ENCODE measurements around the gene CLPTM1. TPM values are rescaled to one million over a fixed set of nuclear protein-coding genes. Genes with fewer than 3 reads are reported as not detected.

CLPTM1 gene
- total RNA-seq, 2 donors from 2014 or later: 98.6 to 165 TPM

GRCh38 chr19:45011959-45012358 is 56.8 kb downstream of the CLPTM1 start:
- H3K27ac ChIP-seq: no peak overlapping the region
- H3K27me3 ChIP-seq: no peaks in the 10 kb centered on the region
- H3K9ac ChIP-seq (ENCODE audit: low read depth in 2 of 2, low read length in 2 of 2): no peak overlapping the region
- no peaks in the 10 kb centered on the region for H3K36me3 ChIP-seq
- DNase-seq: no peak
- no peaks in the 10 kb centered on the region for H3K4me1 ChIP-seq
- H3K9me3 ChIP-seq: no peaks in the 10 kb centered on the region
- no peak for TF ChIP-seq CTCF (IDR thresholded peaks at IDR 0.05)
- H3K4me3 ChIP-seq: no peak overlapping the region
- intact Hi-C loops (cut with DNase I): no loop called here

- peak overlapping the region; percentile 25 for H3K27ac ChIP-seq
- peak overlapping the region in 1 of 2 donors; percentile 35 for H3K9ac ChIP-seq (ENCODE audit: low read depth in 2 of 2, low read length in 2 of 2)
- intact Hi-C loops (cut with DNase I): no loop called here
Measured at GRCh38 chr19:45016388-45017314, 61.5 kb downstream of the CLPTM1 start.

GRCh38 chr19:45019187-45019586 is 64.0 kb downstream of the CLPTM1 start:
- no peak overlapping the region for H3K4me3 ChIP-seq
- no peaks in the 10 kb centered on the region for H3K27me3 ChIP-seq
- H3K9ac ChIP-seq (ENCODE audit: low read depth in 2 of 2, low read length in 2 of 2): no peak overlapping the region
- H3K4me1 ChIP-seq: no peaks in the 10 kb centered on the region
- no peaks in the 10 kb centered on the region for H3K9me3 ChIP-seq
- TF ChIP-seq CTCF (IDR thresholded peaks at IDR 0.05): no peak
- no peak for DNase-seq
- H3K27ac ChIP-seq: no peak overlapping the region
- no peaks in the 10 kb centered on the region for H3K36me3 ChIP-seq
- intact Hi-C loops (cut with DNase I): no loop called here

More at GRCh38 chr19:45016388-45017314, 61.5 kb downstream of the CLPTM1 start:
- H3K9me3 ChIP-seq: no peaks in the 10 kb centered on the region
- H3K36me3 ChIP-seq: no peaks in the 10 kb centered on the region
- DNase-seq: peak; percentile 76
- peak; percentile 47 for TF ChIP-seq CTCF (IDR thresholded peaks at IDR 0.05)
- no peaks in the 10 kb centered on the region for H3K4me1 ChIP-seq
- H3K27me3 ChIP-seq: no peaks in the 10 kb centered on the region
- no peak overlapping the region for H3K4me3 ChIP-seq

- H3K27me3 ChIP-seq: no peaks in the 10 kb centered on the region
- H3K4me3 ChIP-seq: no peak overlapping the region
- no peak for TF ChIP-seq CTCF (IDR thresholded peaks at IDR 0.05)
- no peak overlapping the region for H3K27ac ChIP-seq
- no peak for DNase-seq
- H3K9me3 ChIP-seq: no peaks in the 10 kb centered on the region
- H3K36me3 ChIP-seq: no peaks in the 10 kb centered on the region
- intact Hi-C loops (cut with DNase I): no loop called here
- no peaks in the 10 kb centered on the region for H3K4me1 ChIP-seq
- no peak overlapping the region for H3K9ac ChIP-seq (ENCODE audit: low read depth in 2 of 2, low read length in 2 of 2)
Measured at GRCh38 chr19:45020071-45020470, 64.9 kb downstream of the CLPTM1 start.

GRCh38 chr19:45021971-45022370 is 66.8 kb downstream of the CLPTM1 start:
- no peak for DNase-seq
- H3K27me3 ChIP-seq: no peaks in the 10 kb centered on the region
- no peak overlapping the region for H3K27ac ChIP-seq
- intact Hi-C loops (cut with DNase I): no loop called here
- H3K4me3 ChIP-seq: no peak overlapping the region
- H3K4me1 ChIP-seq: no peaks in the 10 kb centered on the region
- no peak for TF ChIP-seq CTCF (IDR thresholded peaks at IDR 0.05)
- H3K9ac ChIP-seq (ENCODE audit: low read depth in 2 of 2, low read length in 2 of 2): no peak overlapping the region
- no peaks in the 10 kb centered on the region for H3K36me3 ChIP-seq
- no peaks in the 10 kb centered on the region for H3K9me3 ChIP-seq
